MM.1S (cell line): Measurements from ENCODE around the gene FBXL7.
A peak's percentile ranks its signal among the peaks of the same experiment; 100 is the strongest.

Experiments used
- DNase-seq: peaks from one replicate; pipeline ENCODE4 v3.0.0-alpha.2; 2015
- H2AFZ ChIP-seq: fragments of 300-600 bp; sonication (generic); 2 replicates; pipeline ENCODE4 v1.6.0; 2016; ENCODE audit warnings: antibody characterized with exemption, low read length
- H3F3A ChIP-seq: fragments of 300-600 bp; sonication (generic); 2 replicates; pipeline ENCODE4 v1.6.1; 2016; ENCODE audit warnings: mild to moderate bottlenecking, antibody characterized with exemption, low read length, moderate library complexity, mixed read lengths; ENCODE audit not compliant: insufficient read depth
- H3K27ac ChIP-seq: fragments of 300-600 bp; sonication (generic); 2 replicates; pipeline ENCODE4 v1.5.1; 2016; ENCODE audit warnings: mild to moderate bottlenecking, low read length
- H3K27me3 ChIP-seq: fragments of 300-600 bp; sonication (generic); replicated peaks from 2 replicates; pipeline ENCODE4 v1.6.0; 2016; ENCODE audit warnings: low read length; ENCODE audit not compliant: insufficient read depth
- H3K36me3 ChIP-seq: fragments of 300-600 bp; sonication (generic); replicated peaks from 2 replicates; pipeline ENCODE4 v1.6.1; 2016; ENCODE audit warnings: mild to moderate bottlenecking, low read length, mixed read lengths; ENCODE audit not compliant: insufficient read depth
- H3K4me1 ChIP-seq: fragments of 300-600 bp; sonication (generic); 2 replicates; pipeline ENCODE4 v1.6.1; 2016; ENCODE audit warnings: low read length, mixed read lengths
- H3K4me2 ChIP-seq: fragments of 300-600 bp; sonication (generic); 2 replicates; pipeline ENCODE4 v1.6.0; 2016; ENCODE audit warnings: low read depth, low read length
- H3K4me3 ChIP-seq: fragments of 300-600 bp; sonication (generic); 2 replicates; pipeline ENCODE4 v1.5.1; 2016; ENCODE audit warnings: low read length, mixed read lengths
- H3K79me2 ChIP-seq: fragments of 300-600 bp; sonication (generic); 2 replicates; pipeline ENCODE4 v1.6.1; 2016; ENCODE audit warnings: mixed run types, low read length, mixed read lengths
- H3K9ac ChIP-seq: fragments of 300-600 bp; sonication (generic); 2 replicates; pipeline ENCODE4 v1.6.1; 2016; ENCODE audit warnings: low read length, mixed read lengths
- H3K9me2 ChIP-seq: fragments of 300-600 bp; sonication (generic); replicated peaks from 2 replicates; pipeline ENCODE4 v1.6.1; 2016; ENCODE audit warnings: mild to moderate bottlenecking, low read length, mixed read lengths; ENCODE audit not compliant: insufficient read depth
- H3K9me3 ChIP-seq: fragments of 300-600 bp; sonication (generic); replicated peaks from 2 replicates; pipeline ENCODE4 v1.6.1; 2016; ENCODE audit warnings: mild to moderate bottlenecking, low read length, mixed read lengths; ENCODE audit not compliant: insufficient read depth
- H4K20me1 ChIP-seq: fragments of 300-600 bp; sonication (generic); 2 replicates; pipeline ENCODE4 v1.6.1; 2016; ENCODE audit warnings: mild to moderate bottlenecking, low read length, moderate library complexity, mixed read lengths; ENCODE audit not compliant: insufficient read depth
- CTCF ChIP-seq: fragments of 300-600 bp; sonication (generic); IDR thresholded peaks from 2 replicates; pipeline ENCODE4 v1.5.1; 2016; ENCODE audit warnings: antibody characterized with exemption, low read length, mixed read lengths
- EZH2 ChIP-seq: fragments of 300-600 bp; sonication (generic); optimal IDR thresholded peaks from 2 replicates; pipeline ENCODE3; 2017; ENCODE audit warnings: low read depth, mild to moderate bottlenecking, antibody characterized with exemption, low read length, mixed read lengths
- EZH2phosphoT487 ChIP-seq: fragments of 300-600 bp; sonication (generic); IDR thresholded peaks from 2 replicates; pipeline ENCODE4 v1.6.1; 2018; ENCODE audit warnings: antibody characterized with exemption, low read length

Gene FBXL7

GRCh38 chr5:15496886-15497285, 3.1 kb upstream of the FBXL7 start:
- Histone ChIP-seq H3K79me2 (peaks cover 11% of the 10 kb centered on the region), H3K9me3 (no peaks in the 10 kb centered on the region), H3K4me1 (no peaks in the 10 kb centered on the region), H3K27ac (no peak overlapping the region), H2AFZ (no peak overlapping the region), H3K4me2 (no peak overlapping the region), H3K9ac (no peak overlapping the region), H3K36me3 (no peaks in the 10 kb centered on the region), H3K27me3 (no peaks in the 10 kb centered on the region), H3F3A (peaks cover 12% of the 10 kb centered on the region), H3K4me3 (no peak overlapping the region), H4K20me1 (no peaks in the 10 kb centered on the region), H3K9me2 (no peaks in the 10 kb centered on the region)
- TF ChIP-seq CTCF (no peak), EZH2 (no peak), EZH2phosphoT487 (no peak)
- DNase-seq, result no peak

- TF ChIP-seq EZH2, result no peak
- no peak for TF ChIP-seq CTCF
- no peak for TF ChIP-seq EZH2phosphoT487
- Histone ChIP-seq H3K27ac (peak overlapping the region; percentile 64; the same call in 1 of the 2 replicates), H3K27me3 (no peaks in the 10 kb centered on the region), H4K20me1 (no peaks in the 10 kb centered on the region), H3K4me1 (0 out of 2 replicates have a peak, but pooled peaks cover 6% of the 10 kb centered on the region), H3F3A (peaks cover 19% of the 10 kb centered on the region), H3K9me2 (no peaks in the 10 kb centered on the region), H2AFZ (peak overlapping the region; percentile 69), H3K36me3 (0 out of 2 replicates have a peak, but pooled peaks cover 8% of the 10 kb centered on the region), H3K79me2 (peaks cover 44% of the 10 kb centered on the region), H3K9ac (peak overlapping the region; percentile 67), H3K4me2 (peak overlapping the region; percentile 80), H3K9me3 (no peaks in the 10 kb centered on the region), H3K4me3 (peak overlapping the region; percentile 76)
- DNase-seq, result peak; percentile 22
Observed at GRCh38 chr5:15500325-15501001, 483 bp downstream of the FBXL7 start.

GRCh38 chr5:15501091-15501791, 1.3 kb downstream of the FBXL7 start:
- H3K9ac ChIP-seq, result peak overlapping the region; percentile 67
- peak; percentile 90 for DNase-seq
- H3F3A ChIP-seq, result peaks cover 19% of the 10 kb centered on the region
- 0 out of 2 replicates have a peak, but pooled peaks cover 8% of the 10 kb centered on the region for H3K36me3 ChIP-seq
- no peaks in the 10 kb centered on the region for H4K20me1 ChIP-seq
- peak; percentile 30 for TF ChIP-seq CTCF
- no peak for TF ChIP-seq EZH2phosphoT487
- peak overlapping the region; percentile 69 for H2AFZ ChIP-seq
- H3K4me1 ChIP-seq, result 0 out of 2 replicates have a peak, but pooled peaks cover 6% of the 10 kb centered on the region
- peak overlapping the region; percentile 80 for H3K4me2 ChIP-seq
- H3K27ac ChIP-seq, result peak overlapping the region; percentile 64; the same call in 1 of the 2 replicates
- H3K9me2 ChIP-seq, result no peaks in the 10 kb centered on the region
- peak overlapping the region; percentile 76 for H3K4me3 ChIP-seq
- H3K9me3 ChIP-seq, result no peaks in the 10 kb centered on the region
- no peaks in the 10 kb centered on the region for H3K27me3 ChIP-seq
- H3K79me2 ChIP-seq, result peaks cover 52% of the 10 kb centered on the region
